HUES48 (cell line): ENCODE results near the gene DHRS2.

Source experiments
- H3K27ac ChIP-seq: one replicate; pipeline ENCODE4 v1.7.0; 2013; ENCODE audit warnings: low read depth, low read length, inconsistent platforms
- H3K27me3 ChIP-seq: 2 replicates; pipeline ENCODE4 v1.6.1; 2013; ENCODE audit warnings: mild to moderate bottlenecking, low read length; ENCODE audit not compliant: control insufficient read depth, insufficient read depth
- H3K36me3 ChIP-seq: 2 replicates; pipeline ENCODE4 v1.6.1; 2013; ENCODE audit warnings: low read length; ENCODE audit not compliant: control insufficient read depth, insufficient read depth
- H3K4me1 ChIP-seq: 2 replicates; pipeline ENCODE4 v1.6.1; 2013; ENCODE audit warnings: mild to moderate bottlenecking, low read length; ENCODE audit not compliant: control insufficient read depth, insufficient read depth
- H3K4me3 ChIP-seq: 2 replicates; pipeline ENCODE4 v1.5.1; 2013; ENCODE audit warnings: mild to moderate bottlenecking, low read depth, low read length
- H3K9ac ChIP-seq: 2 replicates; pipeline ENCODE4 v1.6.1; 2013; ENCODE audit warnings: mild to moderate bottlenecking, low read depth, low read length, moderate library complexity
- H3K9me3 ChIP-seq: 2 replicates; pipeline ENCODE4 v1.6.1; 2013; ENCODE audit warnings: low read length; ENCODE audit not compliant: control insufficient read depth, insufficient read depth

DHRS2 gene

GRCh38 chr14:23643533-23644194 lies 7.5 kb downstream of the DHRS2 start:
- peaks cover 10% of the 10 kb centered on the region; the same call in 1 of the 2 replicates for H3K4me1 ChIP-seq
- no peak overlapping the region for H3K9ac ChIP-seq
- no peak overlapping the region for H3K4me3 ChIP-seq
- no peaks in the 10 kb centered on the region for H3K36me3 ChIP-seq
- no peaks in the 10 kb centered on the region; the same call in 1 of the 2 replicates for H3K9me3 ChIP-seq
- no peak overlapping the region for H3K27ac ChIP-seq
- H3K27me3 ChIP-seq: no peaks in the 10 kb centered on the region

- H3K4me1 ChIP-seq: peaks cover 10% of the 10 kb centered on the region; the same call in 1 of the 2 replicates
- H3K4me3 ChIP-seq: no peak overlapping the region
- H3K27me3 ChIP-seq: no peaks in the 10 kb centered on the region
- no peak overlapping the region for H3K27ac ChIP-seq
- H3K9ac ChIP-seq: no peak overlapping the region
- no peaks in the 10 kb centered on the region for H3K36me3 ChIP-seq
- no peaks in the 10 kb centered on the region; the same call in 1 of the 2 replicates for H3K9me3 ChIP-seq
These were observed 8.2 kb downstream of the DHRS2 start for GRCh38 chr14:23644195-23644918.

DNA sequence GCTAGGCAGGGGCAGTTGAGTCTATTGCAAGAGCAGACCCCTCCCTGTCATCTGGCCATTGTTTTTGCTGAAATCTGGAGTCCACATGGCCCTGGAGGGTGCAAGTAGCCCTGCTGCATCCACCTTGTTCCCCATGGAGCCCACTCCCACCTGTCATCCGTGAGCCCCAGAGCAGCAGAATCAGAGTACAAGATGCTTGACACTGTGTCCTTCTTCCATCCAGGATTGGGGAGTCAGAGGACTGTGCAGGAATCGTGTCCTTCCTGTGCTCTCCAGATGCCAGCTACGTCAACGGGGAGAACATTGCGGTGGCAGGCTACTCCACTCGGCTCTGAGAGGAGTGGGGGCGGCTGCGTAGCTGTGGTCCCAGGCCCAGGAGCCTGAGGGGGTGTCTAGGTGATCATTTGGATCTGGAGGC lies 8.8 kb downstream of the DHRS2 start:
- H3K4me3 ChIP-seq: no peak overlapping the region
- no peak overlapping the region for H3K27ac ChIP-seq
- H3K27me3 ChIP-seq: no peaks in the 10 kb centered on the region
- no peaks in the 10 kb centered on the region; the same call in 1 of the 2 replicates for H3K9me3 ChIP-seq
- no peak overlapping the region for H3K9ac ChIP-seq
- peaks cover 10% of the 10 kb centered on the region; the same call in 1 of the 2 replicates for H3K4me1 ChIP-seq
- H3K36me3 ChIP-seq: no peaks in the 10 kb centered on the region

- Histone ChIP-seq H3K27ac (no peak overlapping the region), H3K27me3 (no peaks in the 10 kb centered on the region), H3K4me1 (peaks cover 8% of the 10 kb centered on the region; the same call in 1 of the 2 replicates), H3K9ac (no peak overlapping the region), H3K36me3 (no peaks in the 10 kb centered on the region), H3K4me3 (no peak overlapping the region), H3K9me3 (no peaks in the 10 kb centered on the region; the same call in 1 of the 2 replicates)
These were observed 9.3 kb downstream of the DHRS2 start for GRCh38 chr14:23645504-23645811.

DNA sequence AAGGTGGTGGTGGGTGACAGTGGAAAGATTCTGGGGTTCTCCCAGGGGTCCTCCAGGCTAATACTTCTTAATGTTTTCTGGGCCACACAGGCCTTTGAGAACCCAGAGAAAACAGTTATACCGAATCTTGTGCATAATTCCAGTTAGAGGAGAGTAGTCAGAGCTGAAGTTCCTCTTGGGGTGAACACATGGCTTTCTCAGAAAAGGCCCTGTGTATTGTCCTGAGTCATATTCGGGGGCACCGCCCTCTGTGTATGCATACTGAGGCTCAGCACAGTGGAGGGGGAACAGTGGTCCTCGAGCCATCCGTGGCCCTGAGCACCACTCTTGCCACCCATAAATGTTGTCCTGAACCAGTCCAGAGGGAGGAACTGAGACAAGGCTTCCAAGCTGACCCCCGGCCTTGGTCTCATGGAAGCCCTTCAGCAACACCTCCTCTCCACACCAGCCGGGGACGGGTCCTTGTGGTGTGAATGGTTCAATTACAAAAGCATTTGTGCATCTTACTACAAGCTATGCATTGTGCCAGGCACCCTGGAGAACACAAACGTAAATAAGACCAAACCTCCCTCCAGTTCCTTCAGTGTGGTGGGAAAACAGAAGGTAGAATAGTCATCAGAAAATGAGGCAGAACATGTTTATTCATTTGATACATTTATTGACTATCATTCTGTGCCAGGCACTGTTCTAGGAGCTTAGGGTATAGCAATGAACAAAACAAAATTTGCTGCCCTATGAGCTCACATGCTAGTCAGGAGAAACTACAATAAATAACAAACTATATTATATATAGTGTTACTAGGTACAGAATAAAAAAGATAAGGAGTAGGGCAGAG lies 9.9 kb downstream of the DHRS2 start:
- Histone ChIP-seq H3K36me3 (no peaks in the 10 kb centered on the region), H3K4me3 (no peak overlapping the region), H3K9me3 (no peaks in the 10 kb centered on the region; the same call in 1 of the 2 replicates), H3K4me1 (peaks cover 2% of the 10 kb centered on the region; the same call in 1 of the 2 replicates), H3K27me3 (no peaks in the 10 kb centered on the region), H3K27ac (no peak overlapping the region), H3K9ac (no peak overlapping the region)

DNA sequence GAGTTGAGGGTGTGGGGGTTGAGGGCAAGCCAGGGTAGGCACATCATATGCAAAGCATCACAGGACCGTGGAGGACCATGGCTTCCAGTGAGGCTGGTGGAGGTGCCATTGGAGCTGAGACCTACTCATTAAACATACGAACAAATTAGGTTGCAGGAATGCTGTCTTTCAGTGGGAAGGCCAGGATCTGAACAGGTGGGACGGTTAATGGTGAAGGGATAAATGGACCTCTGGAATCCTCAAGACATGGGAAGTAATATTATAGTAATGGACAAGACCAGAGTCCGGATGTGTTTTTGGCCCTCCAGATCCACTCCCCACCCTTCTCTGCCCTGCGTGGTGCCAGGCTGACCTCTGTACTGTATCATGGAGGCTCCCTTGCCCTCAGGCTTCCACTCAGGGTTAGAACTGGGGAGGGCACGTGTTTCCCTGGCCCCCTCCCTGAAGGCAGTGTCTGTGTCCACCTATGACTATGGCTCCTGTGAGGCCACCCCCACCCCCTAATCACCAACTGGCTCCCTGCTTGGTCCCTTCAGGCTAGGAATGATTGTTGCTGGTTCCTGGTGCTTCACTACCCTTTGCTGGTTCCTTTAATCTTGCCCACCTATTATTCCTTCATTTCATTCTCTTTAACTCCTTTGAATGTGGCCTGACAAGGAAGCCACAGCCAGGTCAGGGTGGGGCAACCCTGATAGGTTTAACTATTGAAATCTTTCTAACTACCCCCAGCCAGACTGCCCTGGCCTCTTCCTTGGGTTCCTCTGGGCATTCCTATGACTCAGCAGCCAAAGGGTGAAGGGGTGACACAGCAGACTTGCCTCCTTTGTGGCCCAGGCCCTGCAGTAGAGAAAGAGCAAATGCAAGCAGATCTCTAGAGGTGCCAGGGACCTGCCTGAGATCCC lies 10.7 kb downstream of the DHRS2 start:
- no peak overlapping the region for H3K4me3 ChIP-seq
- H3K27me3 ChIP-seq: no peaks in the 10 kb centered on the region
- H3K36me3 ChIP-seq: no peaks in the 10 kb centered on the region
- H3K27ac ChIP-seq: no peak overlapping the region
- H3K4me1 ChIP-seq: no peaks in the 10 kb centered on the region
- no peak overlapping the region for H3K9ac ChIP-seq
- no peaks in the 10 kb centered on the region; the same call in 1 of the 2 replicates for H3K9me3 ChIP-seq

DNA sequence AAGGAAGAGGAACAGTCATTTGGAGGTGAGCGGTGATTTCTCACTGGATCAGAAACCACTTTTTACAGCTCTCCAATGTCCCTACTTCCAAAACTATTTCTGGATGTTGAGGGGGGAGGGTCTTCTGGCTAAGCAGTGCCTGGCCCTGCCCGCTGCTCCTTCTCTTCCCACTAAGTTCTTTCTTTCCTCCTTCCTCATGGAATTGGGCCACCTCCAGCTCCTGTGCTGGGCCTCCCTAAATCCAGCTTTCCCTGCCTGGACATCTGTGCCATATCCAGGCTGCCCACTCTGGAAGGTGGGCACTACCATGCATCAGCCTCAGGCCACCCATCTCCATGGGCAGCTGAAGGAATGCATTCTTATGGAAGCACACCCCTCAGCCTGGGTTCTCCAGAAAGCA lies 11.5 kb downstream of the DHRS2 start:
- no peak overlapping the region for H3K27ac ChIP-seq
- H3K4me3 ChIP-seq: no peak overlapping the region

GRCh38 chr14:23648764-23649460 lies 12.7 kb downstream of the DHRS2 start:
- Histone ChIP-seq H3K9me3 (no peaks in the 10 kb centered on the region; the same call in 1 of the 2 replicates), H3K4me3 (no peak overlapping the region), H3K9ac (no peak overlapping the region), H3K36me3 (no peaks in the 10 kb centered on the region), H3K27me3 (no peaks in the 10 kb centered on the region), H3K4me1 (no peaks in the 10 kb centered on the region), H3K27ac (no peak overlapping the region)

More for the DNA sequence above, 11.5 kb downstream of the DHRS2 start:
- Histone ChIP-seq H3K9me3 (no peaks in the 10 kb centered on the region; the same call in 1 of the 2 replicates), H3K27me3 (no peaks in the 10 kb centered on the region), H3K36me3 (no peaks in the 10 kb centered on the region), H3K4me1 (no peaks in the 10 kb centered on the region), H3K9ac (no peak overlapping the region)

- Histone ChIP-seq H3K27me3 (no peaks in the 10 kb centered on the region), H3K4me1 (no peaks in the 10 kb centered on the region), H3K4me3 (no peak overlapping the region), H3K36me3 (no peaks in the 10 kb centered on the region), H3K27ac (no peak overlapping the region), H3K9ac (no peak overlapping the region), H3K9me3 (no peaks in the 10 kb centered on the region; the same call in 1 of the 2 replicates)
These were observed 14.3 kb downstream of the DHRS2 start for GRCh38 chr14:23650506-23650905.

DNA sequence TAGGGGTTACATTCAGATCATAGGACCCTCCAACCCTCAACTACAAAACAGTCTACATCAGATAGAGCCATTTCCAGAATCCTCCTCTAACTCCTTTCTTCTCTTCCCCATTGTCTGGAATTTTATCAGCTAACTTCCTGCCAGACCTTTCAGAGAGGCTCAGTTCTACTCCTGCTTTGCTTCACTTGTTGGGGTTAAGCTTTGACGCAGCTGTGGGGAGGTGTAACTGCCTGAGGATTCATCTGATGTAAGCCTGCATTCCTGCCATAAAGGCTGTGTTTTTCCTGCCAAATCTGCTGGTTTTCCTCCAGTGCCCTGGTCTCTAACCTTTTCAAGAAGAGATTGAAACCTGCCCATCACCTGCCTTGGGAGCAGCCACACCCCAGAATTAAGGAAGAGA lies 16.9 kb downstream of the DHRS2 start:
- Histone ChIP-seq H3K4me1 (no peaks in the 10 kb centered on the region), H3K27ac (no peak overlapping the region), H3K9ac (no peak overlapping the region), H3K27me3 (no peaks in the 10 kb centered on the region), H3K36me3 (no peaks in the 10 kb centered on the region), H3K4me3 (no peak overlapping the region), H3K9me3 (no peaks in the 10 kb centered on the region; the same call in 1 of the 2 replicates)
